ENCODE data around the gene LCN6. TPM values are rescaled to one million over a fixed set of nuclear protein-coding genes. Genes with fewer than 3 reads are reported as not detected.

Gene LCN6
- total and polyA plus RNA-seq, 2 of the 13 experiments (the other 11 are each of a cell fraction or from before 2014, with no cell fraction given): not detected

DNA sequence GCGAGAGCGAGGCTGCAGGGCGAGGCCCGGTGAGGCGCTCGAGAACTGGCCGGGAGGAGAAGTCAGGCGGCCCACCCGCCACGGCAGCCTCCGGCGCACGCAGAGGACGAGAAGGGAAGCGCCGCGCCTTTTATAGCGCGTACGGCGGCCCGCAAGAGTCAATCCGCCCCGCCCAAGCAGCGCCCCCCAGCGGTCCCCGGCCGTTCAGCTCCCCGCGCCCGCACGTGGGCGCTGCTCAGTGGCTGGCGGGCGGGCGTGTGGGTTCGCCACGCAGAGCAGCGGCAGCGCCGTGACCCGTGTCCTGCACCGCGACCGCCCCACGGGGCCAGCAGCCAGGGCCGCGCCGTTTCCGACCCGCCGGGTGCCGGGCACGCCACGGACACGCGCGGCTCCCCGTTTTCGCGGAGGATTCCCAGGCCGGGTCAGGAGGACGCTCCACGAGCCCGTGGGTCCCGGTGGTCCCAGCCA lies 20.2 kb downstream of the LCN6 start (continued):
- TF ChIP-seq, protein P1, sequence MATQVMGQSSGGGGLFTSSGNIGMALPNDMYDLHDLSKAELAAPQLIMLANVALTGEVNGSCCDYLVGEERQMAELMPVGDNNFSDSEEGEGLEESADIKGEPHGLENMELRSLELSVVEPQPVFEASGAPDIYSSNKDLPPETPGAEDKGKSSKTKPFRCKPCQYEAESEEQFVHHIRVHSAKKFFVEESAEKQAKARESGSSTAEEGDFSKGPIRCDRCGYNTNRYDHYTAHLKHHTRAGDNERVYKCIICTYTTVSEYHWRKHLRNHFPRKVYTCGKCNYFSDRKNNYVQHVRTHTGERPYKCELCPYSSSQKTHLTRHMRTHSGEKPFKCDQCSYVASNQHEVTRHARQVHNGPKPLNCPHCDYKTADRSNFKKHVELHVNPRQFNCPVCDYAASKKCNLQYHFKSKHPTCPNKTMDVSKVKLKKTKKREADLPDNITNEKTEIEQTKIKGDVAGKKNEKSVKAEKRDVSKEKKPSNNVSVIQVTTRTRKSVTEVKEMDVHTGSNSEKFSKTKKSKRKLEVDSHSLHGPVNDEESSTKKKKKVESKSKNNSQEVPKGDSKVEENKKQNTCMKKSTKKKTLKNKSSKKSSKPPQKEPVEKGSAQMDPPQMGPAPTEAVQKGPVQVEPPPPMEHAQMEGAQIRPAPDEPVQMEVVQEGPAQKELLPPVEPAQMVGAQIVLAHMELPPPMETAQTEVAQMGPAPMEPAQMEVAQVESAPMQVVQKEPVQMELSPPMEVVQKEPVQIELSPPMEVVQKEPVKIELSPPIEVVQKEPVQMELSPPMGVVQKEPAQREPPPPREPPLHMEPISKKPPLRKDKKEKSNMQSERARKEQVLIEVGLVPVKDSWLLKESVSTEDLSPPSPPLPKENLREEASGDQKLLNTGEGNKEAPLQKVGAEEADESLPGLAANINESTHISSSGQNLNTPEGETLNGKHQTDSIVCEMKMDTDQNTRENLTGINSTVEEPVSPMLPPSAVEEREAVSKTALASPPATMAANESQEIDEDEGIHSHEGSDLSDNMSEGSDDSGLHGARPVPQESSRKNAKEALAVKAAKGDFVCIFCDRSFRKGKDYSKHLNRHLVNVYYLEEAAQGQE (IDR thresholded peaks at IDR 0.05; ENCODE audit: borderline replicate concordance in 1 of 2, low read depth in 1 of 2, low read length in 2 of 2): peak in 1 of 2 experiments; percentile 75; a peak in 1 of 4 replicates
- TF ChIP-seq ZIK1 (CRISPR knock-in tag; IDR thresholded peaks at IDR 0.05; ENCODE audit: borderline replicate concordance, low read depth) (peak; percentile 81), ZNF879 (CRISPR knock-in tag; IDR thresholded peaks at IDR 0.05) (no peak), MAFF (IDR thresholded peaks at IDR 0.05; ENCODE audit: low read depth, low read length) (no peak), GZF1 (CRISPR knock-in tag; IDR thresholded peaks at IDR 0.05) (no peak), MIER2 (CRISPR knock-in tag; IDR thresholded peaks at IDR 0.05) (no peak), HMGA1 (CRISPR knock-in tag; conservative IDR thresholded peaks at IDR 0.05) (no peak), FOXK1 (CRISPR knock-in tag; IDR thresholded peaks at IDR 0.05; ENCODE audit: borderline replicate concordance, low read depth) (peak; percentile 74; the same call in 1 of the 2 replicates), ZNF430 (CRISPR knock-in tag; IDR thresholded peaks at IDR 0.05) (no peak; the same call in 1 of the 2 replicates), FOXO1 (CRISPR knock-in tag; IDR thresholded peaks at IDR 0.05) (peak; percentile 51), MBNL3 (CRISPR knock-in tag; conservative IDR thresholded peaks at IDR 0.05) (no peak), ZNF3 (CRISPR knock-in tag; IDR thresholded peaks at IDR 0.05) (no peak), ZNF687 (CRISPR knock-in tag; IDR thresholded peaks at IDR 0.05) (peak; percentile 86), YY1 (IDR thresholded peaks at IDR 0.05; ENCODE audit: insufficient read depth, insufficient replicate concordance, low read depth, low read length) (peak; percentile 89), ZNF747 (CRISPR knock-in tag; IDR thresholded peaks at IDR 0.05; ENCODE audit: borderline replicate concordance) (peak; percentile 87; the same call in 1 of the 2 replicates), REXO4 (CRISPR knock-in tag; IDR thresholded peaks at IDR 0.05; ENCODE audit: borderline replicate concordance) (no peak), ZBTB38 (CRISPR knock-in tag; IDR thresholded peaks at IDR 0.05) (peak; percentile 85), RELA (CRISPR knock-in tag; IDR thresholded peaks at IDR 0.05) (no peak)
- TF ChIP-seq, protein P2, sequence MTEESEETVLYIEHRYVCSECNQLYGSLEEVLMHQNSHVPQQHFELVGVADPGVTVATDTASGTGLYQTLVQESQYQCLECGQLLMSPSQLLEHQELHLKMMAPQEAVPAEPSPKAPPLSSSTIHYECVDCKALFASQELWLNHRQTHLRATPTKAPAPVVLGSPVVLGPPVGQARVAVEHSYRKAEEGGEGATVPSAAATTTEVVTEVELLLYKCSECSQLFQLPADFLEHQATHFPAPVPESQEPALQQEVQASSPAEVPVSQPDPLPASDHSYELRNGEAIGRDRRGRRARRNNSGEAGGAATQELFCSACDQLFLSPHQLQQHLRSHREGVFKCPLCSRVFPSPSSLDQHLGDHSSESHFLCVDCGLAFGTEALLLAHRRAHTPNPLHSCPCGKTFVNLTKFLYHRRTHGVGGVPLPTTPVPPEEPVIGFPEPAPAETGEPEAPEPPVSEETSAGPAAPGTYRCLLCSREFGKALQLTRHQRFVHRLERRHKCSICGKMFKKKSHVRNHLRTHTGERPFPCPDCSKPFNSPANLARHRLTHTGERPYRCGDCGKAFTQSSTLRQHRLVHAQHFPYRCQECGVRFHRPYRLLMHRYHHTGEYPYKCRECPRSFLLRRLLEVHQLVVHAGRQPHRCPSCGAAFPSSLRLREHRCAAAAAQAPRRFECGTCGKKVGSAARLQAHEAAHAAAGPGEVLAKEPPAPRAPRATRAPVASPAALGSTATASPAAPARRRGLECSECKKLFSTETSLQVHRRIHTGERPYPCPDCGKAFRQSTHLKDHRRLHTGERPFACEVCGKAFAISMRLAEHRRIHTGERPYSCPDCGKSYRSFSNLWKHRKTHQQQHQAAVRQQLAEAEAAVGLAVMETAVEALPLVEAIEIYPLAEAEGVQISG (CRISPR knock-in tag; IDR thresholded peaks at IDR 0.05): peak; percentile 94
